Osteoblast (primary cell): ENCODE results near the gene AADACL4. TPM values are rescaled to one million over a fixed set of nuclear protein-coding genes. Genes with fewer than 3 reads are reported as not detected.

ENCODE experiments used
- DNase-seq: peaks from one replicate; pipeline ENCODE4 v3.0.0; 2011; ENCODE audit warnings: low spot score, mixed read lengths; ENCODE audit not compliant: insufficient read length; ENCODE audit errors: missing footprints
- H2AFZ ChIP-seq: 2 replicates; pipeline ENCODE4 v1.6.0; 2011; ENCODE audit warnings: mild to moderate bottlenecking, low read length
- H3K27ac ChIP-seq: 2 replicates; pipeline ENCODE4 v1.5.1; 2011; ENCODE audit warnings: mild to moderate bottlenecking, low read depth, low read length, moderate library complexity
- H3K27me3 ChIP-seq: 2 replicates; pipeline ENCODE4 v1.6.0; 2012; ENCODE audit warnings: mild to moderate bottlenecking, control low read depth, inconsistent platforms, low read length, moderate library complexity; ENCODE audit not compliant: insufficient read depth
- H3K36me3 ChIP-seq: 2 replicates; pipeline ENCODE4 v1.5.1; 2011; ENCODE audit warnings: mild to moderate bottlenecking, low read length, control low read depth, moderate library complexity; ENCODE audit not compliant: insufficient read depth
- H3K4me1 ChIP-seq: 2 replicates; pipeline ENCODE4 v1.5.1; 2011; ENCODE audit warnings: mild to moderate bottlenecking, low read length, control low read depth, moderate library complexity; ENCODE audit not compliant: insufficient read depth
- H3K4me2 ChIP-seq: 2 replicates; pipeline ENCODE4 v1.6.0; 2011; ENCODE audit warnings: mild to moderate bottlenecking, low read length; ENCODE audit not compliant: insufficient read depth
- H3K4me3 ChIP-seq: fragments of 200-600 bp; sonication (generic); 3 replicates; pipeline ENCODE4 v1.5.1; 2012; ENCODE audit warnings: mild to moderate bottlenecking, low read length, inconsistent platforms; ENCODE audit not compliant: insufficient read depth
- H3K79me2 ChIP-seq: 2 replicates; pipeline ENCODE4 v1.6.0; 2012; ENCODE audit warnings: mild to moderate bottlenecking, low read length, control low read depth, inconsistent platforms; ENCODE audit not compliant: insufficient read depth
- H3K9me3 ChIP-seq: 2 replicates; pipeline ENCODE4 v1.5.1; 2011; ENCODE audit warnings: low read depth, low read length, control low read depth
- H4K20me1 ChIP-seq: 2 replicates; pipeline ENCODE4 v1.6.0; 2012; ENCODE audit warnings: mild to moderate bottlenecking, low read length, control low read depth; ENCODE audit not compliant: insufficient read depth
- CTCF ChIP-seq: IDR thresholded peaks from 2 replicates; pipeline ENCODE4 v1.5.1; 2011; ENCODE audit warnings: mild to moderate bottlenecking, low read depth, low read length, moderate library complexity; ENCODE audit errors: extremely low read depth
- total RNA-seq: library from RNA; depleted of rRNA; stranded (reverse); fragments of >200 nt; gene quantifications from 2 replicates; pipeline ENCODE4 v1.2.3, GENCODE V29; 2012

The AADACL4 gene
- total RNA-seq, 1 donor, result not detected

- Histone ChIP-seq H3K4me1 (peaks cover 57% of the 10 kb centered on the region), H3K9me3 (no peaks in the 10 kb centered on the region), H3K27me3 (no peaks in the 10 kb centered on the region), H3K4me2 (peak within 1 kb of the TSS; percentile 88), H2AFZ (peak within 1 kb of the TSS; percentile 73), H4K20me1 (no peaks in the 10 kb centered on the region), H3K36me3 (peaks cover 3% of the 10 kb centered on the region), H3K4me3 (peak within 1 kb of the TSS; percentile 92), H3K27ac (peak within 1 kb of the TSS; percentile 96), H3K79me2 (peaks cover 40% of the 10 kb centered on the region)
- no peak for TF ChIP-seq CTCF
- DNase-seq, result peak; percentile 89
These were observed 25.8 kb upstream of the AADACL4 start, which contains the start of gene DHRS3 for GRCh38 chr1:12617901-12618660. TSS of gene DHRS3 (minus strand) at chr1:12618210. CDS start at chr1:12617348, 862 bp downstream.

GRCh38 chr1:12618661-12618964 lies 25.3 kb upstream of the AADACL4 start:
- H3K4me2 ChIP-seq, result peak overlapping the region; percentile 88
- no peaks in the 10 kb centered on the region for H3K36me3 ChIP-seq
- TF ChIP-seq CTCF, result no peak
- peaks cover 34% of the 10 kb centered on the region for H3K79me2 ChIP-seq
- no peak for DNase-seq
- peak overlapping the region; percentile 96 for H3K27ac ChIP-seq
- peaks cover 57% of the 10 kb centered on the region for H3K4me1 ChIP-seq
- no peaks in the 10 kb centered on the region for H3K9me3 ChIP-seq
- no peaks in the 10 kb centered on the region for H4K20me1 ChIP-seq
- peak overlapping the region; percentile 92 for H3K4me3 ChIP-seq
- H3K27me3 ChIP-seq, result no peaks in the 10 kb centered on the region
- H2AFZ ChIP-seq, result no peak overlapping the region

GRCh38 chr1:12618965-12619791 lies 24.7 kb upstream of the AADACL4 start:
- peak overlapping the region; percentile 92 for H3K4me3 ChIP-seq
- H3K27me3 ChIP-seq, result no peaks in the 10 kb centered on the region
- H3K4me1 ChIP-seq, result peaks cover 55% of the 10 kb centered on the region
- no peaks in the 10 kb centered on the region for H3K36me3 ChIP-seq
- TF ChIP-seq CTCF, result no peak
- H4K20me1 ChIP-seq, result no peaks in the 10 kb centered on the region
- H3K9me3 ChIP-seq, result no peaks in the 10 kb centered on the region
- H3K27ac ChIP-seq, result peak overlapping the region; percentile 96
- H3K4me2 ChIP-seq, result peak overlapping the region; percentile 88
- peaks cover 29% of the 10 kb centered on the region for H3K79me2 ChIP-seq
- H2AFZ ChIP-seq, result no peak overlapping the region
- peak; percentile 95 for DNase-seq

GRCh38 chr1:12619792-12620487 lies 23.9 kb upstream of the AADACL4 start:
- Histone ChIP-seq H3K9me3 (no peaks in the 10 kb centered on the region), H2AFZ (no peak overlapping the region), H3K79me2 (peaks cover 22% of the 10 kb centered on the region), H3K4me3 (peak overlapping the region; percentile 92), H3K27ac (peak overlapping the region; percentile 96), H3K36me3 (no peaks in the 10 kb centered on the region), H3K27me3 (no peaks in the 10 kb centered on the region), H3K4me1 (peaks cover 48% of the 10 kb centered on the region), H4K20me1 (no peaks in the 10 kb centered on the region), H3K4me2 (peak overlapping the region; percentile 88)
- peak; percentile 97 for DNase-seq
- peak; percentile 98 for TF ChIP-seq CTCF
